OCI-LY7 (cell line): ENCODE data around the gene SRCIN1. TPM values are rescaled to one million over a fixed set of nuclear protein-coding genes. Genes with fewer than 3 reads are reported as not detected.

Experiments
- BruUV-seq: library from RNA; stranded (reverse); fragments of 400-500 nt; replicated peaks from 2 replicates; lab custom pipeline; 2021; lab: Mats Ljungman, UMichigan
- CTCF ChIA-PET: fragments of 300-600 bp; sonication (Branson Sonifier 250); formaldehyde crosslinking; loops from one replicate; lab custom pipeline; 2022; ENCODE audit warnings: antibody characterized with exemption; ENCODE audit not compliant: unreplicated experiment; lab: Charles Lee
- POLR2A ChIA-PET: fragments of 300-600 bp; sonication (Branson Sonifier 250); formaldehyde crosslinking; loops from one replicate; lab custom pipeline; 2022; ENCODE audit warnings: antibody characterized with exemption; lab: Charles Lee
- DNase-seq: peaks from one replicate; pipeline ENCODE4 v3.0.0-alpha.2; 2015; ENCODE audit warnings: low spot score
- H2AFZ ChIP-seq: fragments of 200-600 bp; sonication (generic), shearing (Covaris generic); 2 replicates; pipeline ENCODE4 v1.6.1; 2014; ENCODE audit warnings: mild to moderate bottlenecking, antibody characterized with exemption, low read length, moderate library complexity
- H3K27ac ChIP-seq: fragments of 200-600 bp; sonication (generic); 2 replicates; pipeline ENCODE4 v1.5.1; 2014; ENCODE audit warnings: mixed run types, low read depth, mild to moderate bottlenecking, moderate library complexity, low read length, inconsistent platforms; ENCODE audit not compliant: poor library complexity, severe bottlenecking
- H3K36me3 ChIP-seq: fragments of 200-600 bp; sonication (generic); 2 replicates; pipeline ENCODE4 v1.6.1; 2014; ENCODE audit warnings: mild to moderate bottlenecking, antibody characterized with exemption, low read length, moderate library complexity, mixed read lengths; ENCODE audit not compliant: insufficient read depth
- H3K4me1 ChIP-seq: fragments of 200-600 bp; sonication (generic); 2 replicates; pipeline ENCODE4 v1.5.1; 2014; ENCODE audit warnings: mild to moderate bottlenecking, low read length; ENCODE audit not compliant: insufficient read depth, poor library complexity, severe bottlenecking
- H3K4me2 ChIP-seq: fragments of 200-600 bp; sonication (generic); 2 replicates; pipeline ENCODE4 v1.6.1; 2014; ENCODE audit warnings: mild to moderate bottlenecking, low read length
- H3K4me3 ChIP-seq: fragments of 200-600 bp; sonication (generic); 2 replicates; pipeline ENCODE4 v1.5.1; 2014; ENCODE audit warnings: mild to moderate bottlenecking, low read depth, low read length; ENCODE audit not compliant: poor library complexity, severe bottlenecking
- H3K79me2 ChIP-seq: fragments of 200-600 bp; sonication (generic); 2 replicates; pipeline ENCODE4 v1.6.1; 2016; ENCODE audit warnings: low read depth, mild to moderate bottlenecking, low read length, moderate library complexity, mixed read lengths; ENCODE audit not compliant: insufficient read depth
- H3K9me2 ChIP-seq: fragments of 200-600 bp; sonication (generic); 2 replicates; pipeline ENCODE4 v1.6.1; 2016; ENCODE audit warnings: mild to moderate bottlenecking, low read length, mixed read lengths; ENCODE audit not compliant: insufficient read depth
- H3K9me3 ChIP-seq: fragments of 200-600 bp; sonication (generic); 2 replicates; pipeline ENCODE4 v1.6.1; 2014; ENCODE audit warnings: mild to moderate bottlenecking, mixed run types, low read length, mixed read lengths
- H4K20me1 ChIP-seq: fragments of 200-600 bp; sonication (generic); 2 replicates; pipeline ENCODE4 v1.6.1; 2014; ENCODE audit warnings: mild to moderate bottlenecking, antibody characterized with exemption, low read length, moderate library complexity, mixed read lengths; ENCODE audit not compliant: insufficient read depth
- CTCF ChIP-seq: fragments of 200-600 bp; sonication (generic); conservative IDR thresholded peaks from 2 replicates; pipeline ENCODE4 v1.5.1; 2014; ENCODE audit warnings: mild to moderate bottlenecking, antibody characterized with exemption, low read length, moderate library complexity, mixed read lengths
- EZH2phosphoT487 ChIP-seq: fragments of 200-600 bp; sonication (generic); IDR thresholded peaks from 2 replicates; pipeline ENCODE4 v1.6.1; 2018; ENCODE audit warnings: low read depth, borderline replicate concordance, mild to moderate bottlenecking, mixed run types, antibody characterized with exemption, low read length, moderate library complexity, mixed read lengths
- intact Hi-C: fragments of 100-400 bp; cut with micrococcal nuclease; formaldehyde crosslinking; loops from one replicate; pipeline ENCODE4 v1.10.0; 2022; ENCODE audit not compliant: unreplicated experiment
- total RNA-seq, 2 experiments: library from RNA; depleted of rRNA in 1 of 2; stranded (reverse); fragments of >200 nt in 1 of 2; shearing (Covaris generic) in 1 of 2; gene quantifications; 2 replicates each; pipeline ENCODE4 v1.2.3, GENCODE V29; 2014 to 2022

The SRCIN1 gene
- total RNA-seq, 2 experiments from 2014 or later: 1.5 to 4.6 TPM

GRCh38 chr17:38602956-38603785, 2.6 kb downstream of the SRCIN1 start:
- H3K79me2 ChIP-seq: no peaks in the 10 kb centered on the region
- ChIA-PET POLR2A (no interaction called here), CTCF (interaction anchor here (0.6 kb wide), 1 partner anchor 45 kb away, joined by 7 read pairs; no protein-coding TSS in a partner anchor)
- no peak overlapping the region for H3K4me2 ChIP-seq
- H4K20me1 ChIP-seq: no peaks in the 10 kb centered on the region
- intact Hi-C loops: no loop called here
- no peaks in the 10 kb centered on the region for H3K4me1 ChIP-seq
- no peaks in the 10 kb centered on the region for H3K9me3 ChIP-seq
- no peaks in the 10 kb centered on the region for H3K36me3 ChIP-seq
- H3K9me2 ChIP-seq: no peaks in the 10 kb centered on the region
- H3K4me3 ChIP-seq: no peak overlapping the region
- DNase-seq: no peak
- no TSS peak for BruUV-seq
- H2AFZ ChIP-seq: no peak overlapping the region
- no peak for TF ChIP-seq EZH2phosphoT487
- no peak for TF ChIP-seq CTCF
- no peak overlapping the region for H3K27ac ChIP-seq

- BruUV-seq: no TSS peak
- Histone ChIP-seq H2AFZ (no peak overlapping the region), H3K27ac (no peak overlapping the region), H3K36me3 (no peaks in the 10 kb centered on the region), H3K4me3 (no peak overlapping the region), H3K79me2 (no peaks in the 10 kb centered on the region), H3K4me2 (no peak overlapping the region), H3K9me3 (no peaks in the 10 kb centered on the region), H4K20me1 (no peaks in the 10 kb centered on the region), H3K9me2 (no peaks in the 10 kb centered on the region), H3K4me1 (no peaks in the 10 kb centered on the region)
- CTCF ChIA-PET: interaction anchor here (0.6 kb wide), 1 partner anchor 45 kb away, joined by 7 read pairs; no protein-coding TSS in a partner anchor
- intact Hi-C loops: no loop called here
- POLR2A ChIA-PET: no interaction called here
- no peak for TF ChIP-seq EZH2phosphoT487
- no peak for TF ChIP-seq CTCF
- no peak for DNase-seq
Measured at GRCh38 chr17:38602453-38602852, 3.3 kb downstream of the SRCIN1 start.
